Psoas muscle (tissue), 8 donors: ENCODE data around the gene OR5K1. TPM values are rescaled to one million over a fixed set of nuclear protein-coding genes. Genes with fewer than 3 reads are reported as not detected.
A peak's percentile ranks its signal among the peaks of the same experiment; 100 is the strongest.

Experiments
- ATAC-seq, 4 donors: fragments of 200-7000 bp; cut with Tn5 transposase; one replicate each; pipeline ENCODE4 v1.9.1; 2020; ENCODE audit warnings: moderate library complexity in 3 of 4, mild to moderate bottlenecking in 2 of 4
- DNase-seq, 2 donors: peaks; one replicate each; pipeline ENCODE4 v3.0.0-alpha.2; 2020
- H3K27ac ChIP-seq: fragments of 200-600 bp; one replicate; pipeline ENCODE4 v1.8.0; 2022
- H3K27me3 ChIP-seq, 3 donors: fragments of 200-600 bp in 1 of 3; one replicate each; pipeline versions ENCODE4 v1.6.1 to v1.8.0; 2013 to 2022; ENCODE audit warnings: low read length in 2 of 3, mild to moderate bottlenecking in 2 of 3, moderate library complexity in 1 of 3; ENCODE audit not compliant: insufficient read depth in 3 of 3
- H3K36me3 ChIP-seq, 2 donors: fragments of 200-600 bp in 1 of 2; one replicate each; pipeline versions ENCODE4 v1.6.1 to v1.8.0; 2013 to 2022; ENCODE audit warnings: low read depth in 1 of 2, mild to moderate bottlenecking in 1 of 2, moderate library complexity in 1 of 2; ENCODE audit not compliant: insufficient read depth in 1 of 2
- H3K4me1 ChIP-seq: fragments of 200-600 bp; one replicate; pipeline ENCODE4 v1.8.0; 2022
- H3K4me3 ChIP-seq: fragments of 200-600 bp; one replicate; pipeline ENCODE4 v1.8.0; 2022; ENCODE audit warnings: mild to moderate bottlenecking
- H3K9me3 ChIP-seq: fragments of 200-600 bp; one replicate; pipeline ENCODE4 v1.8.0; 2022
- CTCF ChIP-seq: fragments of 200-600 bp; IDR thresholded peaks from one replicate; pipeline ENCODE4 v1.8.0; 2022; ENCODE audit warnings: antibody characterized with exemption
- WGBS, 3 donors: extraction: QIAGEN DNeasy Blood & Tissue Kit; methylation state at CpG; one replicate each; pipeline versions ENCODE4 v1.1.6 to v1.1.7; 2013; 5-methylcytosine and 5-hydroxymethylcytosine counted together
- intact Hi-C, 2 donors: fragments of 100-400 bp; cut with DNase I; formaldehyde crosslinking; loops; one replicate each; pipeline versions ENCODE4 v1.11.0 to v1.14.2; 2022
- polyA plus RNA-seq, 3 donors: library from polyadenylated mRNA; stranded (reverse); fragments of 200-250 nt; gene quantifications; one replicate each; pipeline ENCODE4 v1.2.3, GENCODE V29; 2013
- total RNA-seq, 4 donors: library from RNA; stranded (reverse); fragmentation: NEBNext Ultra II Directional in 2 of 4; extraction: Animal tissue kit (Norgen Biotek cat#: 25700) in 2 of 4; gene quantifications; one replicate each; pipeline versions ENCODE4 v1.2.1 to v1.2.4, GENCODE V29; 2021 to 2023
- donor health status: healthy with polysubstance abuse.
- donor health status: DM: no; HTN: no; CAD: no; lungs with moderate emphysema.
- donor health status: Bipolar disorder and iron deficiency.
- donor health status: healthy.
- donor health status: DM: yes; HTN: yes; CAD: no.
- donor health status: DM: no; HTN: no; CAD: no.
- donor health status: DM: no; HTN: no; CAD: no.
- donor health status: DM: yes; HTN: yes; CAD: no.

OR5K1 gene
- total and polyA plus RNA-seq, 7 donors: not detected

GRCh38 chr3:98512576-98512975 lies 49.6 kb downstream of the OR5K1 start:
- 91 to 96% (median 94%) methylated on average over 4 of the region's 4 CpGs for WGBS, 3 donors
- no peak overlapping the region for H3K27ac ChIP-seq
- peaks cover 6 to 28% of the 10 kb centered on the region in 2 donors for H3K36me3 ChIP-seq
- H3K4me3 ChIP-seq: no peak overlapping the region
- H3K27me3 ChIP-seq: no peaks in the 10 kb centered on the region
- DNase-seq (no peak), ATAC-seq (no peak)
- TF ChIP-seq CTCF: no peak
- peaks cover 4% of the 10 kb centered on the region for H3K4me1 ChIP-seq
- intact Hi-C loops: no loop called here
- no peaks in the 10 kb centered on the region for H3K9me3 ChIP-seq

- Histone ChIP-seq H3K27me3 (no peaks in the 10 kb centered on the region), H3K36me3 (peaks cover 6 to 33% of the 10 kb centered on the region in 2 donors), H3K4me1 (peaks cover 9% of the 10 kb centered on the region), H3K9me3 (no peaks in the 10 kb centered on the region), H3K4me3 (no peak overlapping the region), H3K27ac (no peak overlapping the region)
- intact Hi-C loops: no loop called here
- ATAC-seq (peak; percentile 56 to 96 (median 92)), DNase-seq (peak; percentile 40 to 71)
- TF ChIP-seq CTCF: no peak
- 47 to 76% (median 48%) methylated on average over 4 of the region's 4 CpGs for WGBS, 3 donors
Observed at GRCh38 chr3:98513091-98513511, 50.1 kb downstream of the OR5K1 start.

DNA sequence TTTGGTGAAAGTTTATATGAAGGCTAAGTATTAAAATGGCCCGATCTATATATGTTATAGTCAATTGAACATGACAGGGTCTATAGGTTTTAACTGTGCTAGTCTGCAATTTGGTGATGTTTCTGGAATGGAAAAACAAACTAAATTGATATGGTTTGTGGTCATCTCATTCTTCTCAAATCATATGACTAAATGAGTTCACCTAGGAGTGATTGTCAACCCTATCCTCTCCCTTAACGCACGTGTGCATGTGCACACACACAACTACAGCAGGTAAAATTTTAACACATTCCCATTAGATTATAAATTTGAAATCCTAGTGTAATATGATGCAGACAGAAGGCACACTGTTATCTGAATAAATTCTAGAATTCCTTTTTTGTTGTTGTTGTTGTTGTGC lies 50.7 kb downstream of the OR5K1 start:
- Histone ChIP-seq H3K27ac (no peak overlapping the region), H3K36me3 (peaks cover 9 to 40% of the 10 kb centered on the region in 2 donors), H3K27me3 (no peaks in the 10 kb centered on the region), H3K9me3 (no peaks in the 10 kb centered on the region), H3K4me1 (peaks cover 9% of the 10 kb centered on the region), H3K4me3 (no peak overlapping the region)
- no peak for DNase-seq
- intact Hi-C loops: no loop called here
- 97 to 98% (median 98%) methylated on average over 3 of the region's 3 CpGs for WGBS, 3 donors
- no peak for TF ChIP-seq CTCF
- ATAC-seq: no peak

DNA sequence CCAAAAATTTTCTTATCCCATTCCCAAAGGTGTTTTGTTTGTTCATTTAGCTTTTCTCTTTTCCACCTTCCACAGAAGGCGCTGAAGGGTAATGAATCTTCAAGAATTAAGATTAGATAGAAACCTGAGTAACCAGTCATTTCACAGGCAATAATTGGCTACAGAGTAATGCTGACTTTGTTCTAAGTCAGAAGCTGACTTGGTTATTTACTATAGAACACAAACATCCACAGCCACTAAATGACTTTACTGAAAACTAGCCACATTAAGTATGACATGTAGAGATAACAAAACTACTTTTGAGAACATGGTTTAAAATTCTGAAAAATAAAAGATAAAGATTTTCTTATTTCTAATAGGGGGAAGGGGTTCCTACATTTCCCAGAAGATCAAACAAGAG lies 51.9 kb downstream of the OR5K1 start:
- DNase-seq (no peak), ATAC-seq (no peak)
- Histone ChIP-seq H3K27me3 (no peaks in the 10 kb centered on the region), H3K36me3 (peaks cover 14 to 49% of the 10 kb centered on the region in 2 donors), H3K4me1 (peaks cover 15% of the 10 kb centered on the region), H3K9me3 (no peaks in the 10 kb centered on the region), H3K4me3 (no peak overlapping the region), H3K27ac (no peak overlapping the region)
- intact Hi-C loops: no loop called here
- TF ChIP-seq CTCF: no peak
- 89 to 97% (median 91%) methylated on average over 1 of the region's 1 CpG for WGBS, 3 donors

DNA sequence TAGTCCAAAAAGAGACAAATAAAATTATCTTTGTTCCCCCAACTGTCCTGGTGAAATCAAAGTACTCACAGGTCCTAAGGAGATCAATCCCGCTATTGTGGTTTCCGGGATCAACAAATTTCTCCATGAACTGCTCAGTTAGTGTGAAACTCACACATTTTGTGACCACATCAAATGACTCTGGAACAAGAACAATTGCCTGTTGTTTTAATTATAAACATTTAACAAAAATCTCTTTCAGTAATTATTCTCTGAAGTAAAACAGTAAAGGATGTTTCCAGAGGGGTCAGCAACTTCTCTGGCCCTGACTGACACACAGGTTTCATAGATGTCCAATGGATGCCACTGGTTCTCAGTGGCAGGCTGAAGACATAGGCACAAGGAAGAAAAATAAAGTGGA lies 55.8 kb downstream of the OR5K1 start:
- Histone ChIP-seq H3K27me3 (no peaks in the 10 kb centered on the region), H3K4me1 (peaks cover 29% of the 10 kb centered on the region), H3K36me3 (peaks cover 11 to 63% of the 10 kb centered on the region in 2 donors), H3K9me3 (no peaks in the 10 kb centered on the region), H3K4me3 (no peak overlapping the region), H3K27ac (no peak overlapping the region)
- intact Hi-C loops: no loop called here
- 92 to 97% (median 94%) methylated on average over 2 of the region's 2 CpGs for whole genome bisulfite sequencing, 3 donors
- TF ChIP-seq CTCF: no peak
- DNase-seq (no peak), ATAC-seq (no peak)
